ENCODE results near the gene KCNH2.

KCNH2 gene

DNA sequence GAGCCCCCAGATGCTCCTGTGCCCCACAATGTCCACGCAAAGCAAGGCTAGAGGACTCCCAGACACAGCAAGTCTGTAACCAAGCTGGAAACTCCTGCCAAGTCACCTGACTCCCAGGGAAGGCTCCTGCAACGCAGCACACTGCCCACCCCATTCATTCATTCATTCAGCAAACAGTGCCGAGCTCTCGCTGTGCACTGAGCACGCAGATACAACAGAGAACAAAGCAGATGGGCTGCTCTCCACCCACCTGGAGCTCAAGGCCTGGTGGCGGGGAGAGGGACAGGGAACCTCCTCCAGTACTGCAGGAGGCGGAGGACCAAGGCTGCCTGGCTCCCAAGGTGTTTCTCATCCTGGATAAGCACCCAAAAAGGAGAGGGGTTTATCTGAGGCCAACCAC lies 8.6 kb downstream of the KCNH2 start:
- DNase-seq (ENCODE audit: low read depth) = no peak
- TF ChIP-seq, protein P1, sequence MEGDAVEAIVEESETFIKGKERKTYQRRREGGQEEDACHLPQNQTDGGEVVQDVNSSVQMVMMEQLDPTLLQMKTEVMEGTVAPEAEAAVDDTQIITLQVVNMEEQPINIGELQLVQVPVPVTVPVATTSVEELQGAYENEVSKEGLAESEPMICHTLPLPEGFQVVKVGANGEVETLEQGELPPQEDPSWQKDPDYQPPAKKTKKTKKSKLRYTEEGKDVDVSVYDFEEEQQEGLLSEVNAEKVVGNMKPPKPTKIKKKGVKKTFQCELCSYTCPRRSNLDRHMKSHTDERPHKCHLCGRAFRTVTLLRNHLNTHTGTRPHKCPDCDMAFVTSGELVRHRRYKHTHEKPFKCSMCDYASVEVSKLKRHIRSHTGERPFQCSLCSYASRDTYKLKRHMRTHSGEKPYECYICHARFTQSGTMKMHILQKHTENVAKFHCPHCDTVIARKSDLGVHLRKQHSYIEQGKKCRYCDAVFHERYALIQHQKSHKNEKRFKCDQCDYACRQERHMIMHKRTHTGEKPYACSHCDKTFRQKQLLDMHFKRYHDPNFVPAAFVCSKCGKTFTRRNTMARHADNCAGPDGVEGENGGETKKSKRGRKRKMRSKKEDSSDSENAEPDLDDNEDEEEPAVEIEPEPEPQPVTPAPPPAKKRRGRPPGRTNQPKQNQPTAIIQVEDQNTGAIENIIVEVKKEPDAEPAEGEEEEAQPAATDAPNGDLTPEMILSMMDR (IDR thresholded peaks at IDR 0.05; ENCODE audit: low read depth, low read length, missing control alignments) = no peak

DNA sequence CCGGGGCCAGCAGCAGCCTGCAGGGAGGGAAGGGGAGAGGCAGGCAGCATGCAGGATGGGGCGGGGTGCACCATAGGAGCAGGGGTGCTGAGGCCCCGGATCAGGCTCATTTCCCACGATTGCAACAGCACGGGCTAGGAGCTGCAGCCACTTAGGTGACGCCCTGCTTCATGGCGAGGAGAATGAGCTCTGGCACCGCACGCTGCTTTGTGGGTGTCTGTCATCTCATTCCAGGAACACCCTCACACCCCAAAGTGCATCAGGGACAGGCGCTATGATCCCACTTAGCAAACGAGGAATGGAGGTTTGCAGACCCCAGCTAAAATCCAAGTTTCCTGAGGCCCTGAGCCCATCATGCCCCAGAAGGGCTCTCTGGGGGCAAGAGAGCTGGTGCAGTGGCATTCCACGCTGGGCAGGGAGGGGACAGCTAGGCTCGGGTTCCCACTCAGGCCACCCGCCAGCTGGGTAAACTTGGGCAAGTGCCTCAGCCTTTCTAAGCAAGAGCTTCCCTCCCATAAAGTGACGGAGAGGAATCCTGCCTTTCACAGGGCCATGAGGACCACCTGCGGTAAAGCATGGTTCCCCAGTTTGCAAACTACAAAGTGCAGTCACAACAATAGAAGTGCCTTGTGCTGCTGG lies 9.3 kb downstream of the KCNH2 start:
- TF ChIP-seq, protein P1 (IDR thresholded peaks at IDR 0.05; ENCODE audit: low read depth, low read length, missing control alignments) = no peak
- in situ Hi-C loops (cut with HindIII; ENCODE audit: low sequenced_read_pairs) = no loop called here
- no peak overlapping the region for H3K4me3 ChIP-seq (ENCODE audit: low read depth, low read length)
- DNase-seq (ENCODE audit: low read depth) = no peak

More for the DNA sequence above, 8.6 kb downstream of the KCNH2 start:
- in situ Hi-C loops (cut with HindIII; ENCODE audit: low sequenced_read_pairs) = no loop called here
- H3K4me3 ChIP-seq (ENCODE audit: low read depth, low read length) = no peak overlapping the region

DNA sequence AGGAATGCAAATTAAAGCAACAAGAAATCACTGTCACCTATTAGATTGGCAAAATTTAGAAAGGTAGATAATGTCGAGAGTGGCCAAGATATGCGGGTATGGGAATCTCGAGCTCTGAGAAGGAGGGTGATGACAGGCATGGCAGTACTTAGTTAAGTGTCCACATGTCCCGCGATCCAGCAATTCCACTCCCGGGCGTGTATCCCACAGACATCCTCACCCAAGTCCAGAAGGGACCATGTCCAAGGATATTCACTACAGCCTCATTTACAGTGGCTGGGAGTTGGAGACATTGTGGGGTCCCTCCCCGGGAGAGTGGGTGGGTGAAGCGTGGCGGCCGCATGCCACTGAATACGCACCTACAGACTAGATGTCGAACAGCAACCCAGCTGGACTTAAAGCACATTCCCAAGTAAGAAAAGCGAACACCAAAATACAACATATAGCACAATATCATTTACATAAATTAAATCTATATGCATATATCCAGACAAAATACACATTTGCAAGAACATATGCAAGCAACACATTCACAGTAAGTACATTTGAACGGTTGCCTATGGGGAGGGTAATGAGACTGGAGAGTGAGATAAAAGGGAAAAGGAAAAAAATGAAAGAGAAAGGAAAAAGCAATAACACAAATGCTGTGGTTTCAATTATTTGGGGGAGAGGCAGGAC lies 9.9 kb downstream of the KCNH2 start:
- in situ Hi-C loops (cut with HindIII; ENCODE audit: low sequenced_read_pairs) = no loop called here
- DNase-seq (ENCODE audit: low read depth) = no peak
- TF ChIP-seq, protein P1 (IDR thresholded peaks at IDR 0.05; ENCODE audit: low read depth, low read length, missing control alignments) = no peak
- H3K4me3 ChIP-seq (ENCODE audit: low read depth, low read length) = no peak overlapping the region

DNA sequence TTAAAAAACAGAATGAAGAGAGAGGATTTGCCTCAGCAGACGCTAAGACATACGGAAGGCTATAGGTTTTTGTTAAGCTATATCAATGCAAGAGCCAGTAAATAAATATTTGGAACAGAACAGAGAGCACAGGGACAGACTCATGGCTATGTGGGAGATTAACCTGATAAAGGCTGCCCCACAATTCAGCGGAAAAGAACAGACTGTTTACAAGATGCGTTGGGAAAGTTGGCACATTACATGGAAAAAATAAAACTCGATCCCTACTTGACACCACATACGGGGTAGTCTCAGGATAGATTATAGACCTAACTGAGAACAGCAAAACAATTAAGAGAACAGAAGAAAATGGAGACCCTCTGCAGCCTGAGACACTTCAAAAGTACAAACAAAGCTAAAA lies 10.8 kb downstream of the KCNH2 start:
- H3K4me3 ChIP-seq (ENCODE audit: low read depth, low read length) = no peak overlapping the region
- no peak for DNase-seq (ENCODE audit: low read depth)
- in situ Hi-C loops (cut with HindIII; ENCODE audit: low sequenced_read_pairs) = no loop called here
- TF ChIP-seq, protein P1 (IDR thresholded peaks at IDR 0.05; ENCODE audit: low read depth, low read length, missing control alignments) = no peak

DNA sequence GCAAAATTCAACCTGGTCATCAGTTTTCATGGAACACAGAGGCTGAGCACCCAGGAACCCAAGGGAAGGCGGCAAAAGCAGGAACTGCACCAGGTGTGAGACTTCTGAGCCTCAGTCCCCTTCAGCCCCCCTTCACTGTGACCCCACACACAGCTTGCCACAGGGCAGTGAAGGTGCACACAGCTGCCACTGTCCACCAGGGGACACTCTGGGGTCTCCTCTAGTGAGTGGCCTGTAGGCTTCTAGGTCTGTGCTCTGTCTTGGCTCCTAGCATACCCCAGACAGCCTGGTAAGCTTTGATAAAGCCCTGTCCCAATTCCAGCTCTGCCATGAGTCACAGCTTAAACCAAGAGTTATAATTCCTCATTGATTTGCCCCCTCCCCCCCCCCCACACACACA lies 12.1 kb downstream of the KCNH2 start:
- TF ChIP-seq, protein P1 (IDR thresholded peaks at IDR 0.05; ENCODE audit: low read depth, low read length, missing control alignments) = no peak
- no peak for DNase-seq (ENCODE audit: low read depth)
- no peak overlapping the region for H3K4me3 ChIP-seq (ENCODE audit: low read depth, low read length)
- in situ Hi-C loops (cut with HindIII; ENCODE audit: low sequenced_read_pairs) = no loop called here

DNA sequence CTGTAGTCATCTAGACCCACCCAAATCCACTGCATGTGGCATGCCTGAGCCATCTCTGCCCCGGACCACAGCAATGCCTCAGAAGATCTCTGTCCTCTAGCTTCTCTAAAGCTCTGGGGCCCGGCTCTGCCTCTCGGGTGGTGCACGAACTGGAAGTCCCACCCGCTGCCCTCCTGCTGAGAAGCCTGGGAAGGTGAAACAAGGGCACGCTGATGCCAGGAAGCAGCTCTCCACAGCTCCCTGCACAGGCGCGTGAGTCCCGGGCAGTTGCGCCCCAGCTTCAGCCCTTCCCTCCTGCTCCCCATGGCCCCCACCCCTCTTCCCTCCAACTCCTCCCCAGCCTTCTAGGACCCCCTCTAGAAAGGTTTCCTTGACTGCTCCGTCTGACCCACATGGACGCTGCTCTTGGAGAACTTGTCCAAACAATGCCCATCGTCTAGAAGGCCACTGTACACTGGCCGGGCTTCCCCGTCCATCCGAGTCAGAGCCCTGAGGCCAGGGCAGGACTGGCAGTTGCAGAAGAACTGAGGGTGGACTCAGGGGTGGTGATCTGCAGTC lies 12.8 kb downstream of the KCNH2 start:
- in situ Hi-C loops (cut with HindIII; ENCODE audit: low sequenced_read_pairs) = no loop called here
- H3K4me3 ChIP-seq (ENCODE audit: low read depth, low read length) = no peak overlapping the region
- TF ChIP-seq, protein P1 (IDR thresholded peaks at IDR 0.05; ENCODE audit: low read depth, low read length, missing control alignments) = no peak
- DNase-seq (ENCODE audit: low read depth) = no peak
